Liver (tissue), 9 donors: ENCODE data around the gene RARB. TPM values are rescaled to one million over a fixed set of nuclear protein-coding genes. Genes with fewer than 3 reads are reported as not detected.

Source experiments
- DNase-seq: peaks from one replicate; pipeline ENCODE4 v3.0.0-alpha.2; 2017; ENCODE audit warnings: low spot score
- H3K27ac ChIP-seq, 2 donors: one replicate each; pipeline ENCODE4 v1.7.0; 2013; ENCODE audit warnings: inconsistent platforms in 2 of 2, low read length in 2 of 2, control low read depth in 1 of 2, low read depth in 1 of 2, mild to moderate bottlenecking in 1 of 2
- H3K27me3 ChIP-seq, 4 donors: one replicate each; pipeline versions ENCODE4 v1.6.1 to v1.7.0; 2013; ENCODE audit warnings: low read length in 3 of 4, inconsistent platforms in 1 of 4, mild to moderate bottlenecking in 1 of 4, moderate library complexity in 1 of 4; ENCODE audit not compliant: control insufficient read depth in 4 of 4, insufficient read depth in 4 of 4
- H3K36me3 ChIP-seq, 4 donors: one replicate each; pipeline versions ENCODE4 v1.6.1 to v1.7.0; 2013; ENCODE audit warnings: low read length in 3 of 4, mild to moderate bottlenecking in 3 of 4, low read depth in 1 of 4, moderate library complexity in 1 of 4; ENCODE audit not compliant: control insufficient read depth in 4 of 4, insufficient read depth in 3 of 4
- H3K4me1 ChIP-seq, 4 donors: one replicate each; pipeline versions ENCODE4 v1.6.1 to v1.7.0; 2013; ENCODE audit warnings: low read length in 3 of 4, mild to moderate bottlenecking in 3 of 4, moderate library complexity in 1 of 4; ENCODE audit not compliant: control insufficient read depth in 4 of 4, insufficient read depth in 4 of 4
- H3K4me3 ChIP-seq, 3 donors: one replicate each; pipeline versions ENCODE4 v1.6.1 to v1.7.0; 2013; ENCODE audit warnings: low read length in 3 of 3, control low read depth in 1 of 3, low read depth in 1 of 3, mild to moderate bottlenecking in 1 of 3
- H3K9ac ChIP-seq, 2 donors: one replicate each; pipeline ENCODE4 v1.7.0; 2013; ENCODE audit warnings: low read length in 2 of 2, mild to moderate bottlenecking in 2 of 2, moderate library complexity in 2 of 2, control low read depth in 1 of 2, low read depth in 1 of 2
- H3K9me3 ChIP-seq, 4 donors: one replicate each; pipeline versions ENCODE4 v1.6.1 to v1.7.0; 2013; ENCODE audit warnings: low read length in 3 of 4; ENCODE audit not compliant: control insufficient read depth in 4 of 4
- EGR1 ChIP-seq, 2 donors: IDR thresholded peaks; 2 replicates each; pipeline ENCODE4 v1.6.1; 2016 to 2018; ENCODE audit warnings: antibody characterized with exemption in 2 of 2, low read depth in 2 of 2
- FOXA1 ChIP-seq: IDR thresholded peaks from 2 replicates; pipeline ENCODE4 v1.6.1; 2016; ENCODE audit warnings: antibody characterized with exemption
- FOXA2 ChIP-seq: IDR thresholded peaks from 2 replicates; pipeline ENCODE4 v1.6.1; 2016; ENCODE audit warnings: antibody characterized with exemption
- GABPA ChIP-seq, 2 donors: IDR thresholded peaks in 1 of 2; conservative IDR thresholded peaks in 1 of 2; 2 replicates each; pipeline ENCODE4 v1.6.1; 2016; ENCODE audit warnings: antibody characterized with exemption in 2 of 2, mild to moderate bottlenecking in 1 of 2, moderate library complexity in 1 of 2
- HNF4A ChIP-seq, 2 donors: conservative IDR thresholded peaks; 2 replicates each; pipeline ENCODE4 v1.6.1; 2016; ENCODE audit warnings: antibody characterized with exemption in 2 of 2, mild to moderate bottlenecking in 2 of 2
- RAD21 ChIP-seq, 2 donors: IDR thresholded peaks; 2 replicates each; pipeline ENCODE4 v1.6.1; 2016; ENCODE audit warnings: antibody characterized with exemption in 2 of 2, mild to moderate bottlenecking in 2 of 2
- SP1 ChIP-seq: IDR thresholded peaks from 2 replicates; pipeline ENCODE4 v1.6.1; 2018; ENCODE audit warnings: antibody characterized with exemption, mild to moderate bottlenecking
- TAF1 ChIP-seq: conservative IDR thresholded peaks from 2 replicates; pipeline ENCODE4 v1.6.1; 2016; ENCODE audit warnings: antibody characterized with exemption, mild to moderate bottlenecking
- ZBTB33 ChIP-seq: IDR thresholded peaks from 2 replicates; pipeline ENCODE4 v1.6.1; 2016; ENCODE audit warnings: antibody characterized with exemption
- whole genome bisulfite sequencing: extraction: QIAGEN DNeasy Blood & Tissue Kit; methylation state at CpG from one replicate; pipeline ENCODE4 v1.1.7; 2013; 5-methylcytosine and 5-hydroxymethylcytosine counted together
- polyA plus RNA-seq, 2 donors: library from polyadenylated mRNA; stranded (reverse) in 1 of 2; unstranded in 1 of 2; fragments of 200-250 nt in 1 of 2; fragments of >200 nt in 1 of 2; fragmentation: Nextera tagmentation in 1 of 2; extraction: Ambion mirVana in 1 of 2; gene quantifications; one replicate each; pipeline versions ENCODE4 v1.2.1 to v1.2.3, GENCODE V29; 2013 to 2015
- total RNA-seq, 2 donors: library from RNA; depleted of rRNA; stranded (reverse); fragments of >200 nt; gene quantifications; one replicate each; pipeline ENCODE4 v1.2.3, GENCODE V29; 2014
- TF ChIP-seq, protein P1 (sequence below): fragments of 150-350 bp; IDR thresholded peaks from 2 replicates; pipeline ENCODE4 v1.5.1; 2017; ENCODE audit warnings: improper control_type of control experiment, low read depth, low read length; ENCODE audit not compliant: missing input control
- TF ChIP-seq, protein P2 (sequence below): IDR thresholded peaks from 2 replicates; pipeline ENCODE4 v1.6.1; 2016; ENCODE audit warnings: antibody characterized with exemption, mild to moderate bottlenecking
- donor health status: healthy.
- donor health status: healthy.
- donor health status: healthy.
- donor health status: healthy.
- donor health status: healthy.

The RARB gene
- total and polyA plus RNA-seq, 4 donors = 2.1 to 3.3 (median 2.3) TPM

DNA sequence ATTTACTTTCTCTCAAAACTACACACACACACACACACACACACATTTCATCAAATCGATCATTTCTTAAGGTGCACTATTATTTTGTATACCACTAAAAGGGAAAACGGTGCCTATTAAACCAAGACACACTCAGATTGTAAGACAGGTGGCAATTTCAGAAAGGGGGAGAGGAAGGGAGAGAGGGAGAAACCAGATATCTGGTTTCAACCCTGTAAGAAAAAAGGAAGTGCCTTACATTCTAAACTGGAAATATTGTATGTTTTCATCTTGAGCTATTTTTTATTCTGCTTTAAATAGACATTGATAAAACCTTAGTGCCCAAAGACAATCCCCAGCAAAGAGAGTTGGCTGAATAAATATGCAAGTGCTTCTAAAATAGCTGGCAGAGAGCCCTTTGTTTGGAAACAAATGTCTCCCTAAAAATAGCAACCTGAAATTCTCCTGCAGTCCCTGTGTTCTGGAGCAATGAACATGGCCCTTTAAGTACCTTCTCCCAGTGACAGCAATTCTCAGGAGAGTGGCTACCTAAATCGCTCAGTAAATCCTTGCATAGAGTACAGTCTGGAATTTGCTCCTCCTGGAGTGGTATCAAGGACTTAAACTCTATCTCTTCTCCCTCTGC is 85.7 kb downstream of the RARB start:
- TF ChIP-seq HNF4A (conservative IDR thresholded peaks at IDR 0.05) (no peak), FOXA1 (no peak), FOXA2 (no peak), TAF1 (no peak)
- TF ChIP-seq, protein P1, sequence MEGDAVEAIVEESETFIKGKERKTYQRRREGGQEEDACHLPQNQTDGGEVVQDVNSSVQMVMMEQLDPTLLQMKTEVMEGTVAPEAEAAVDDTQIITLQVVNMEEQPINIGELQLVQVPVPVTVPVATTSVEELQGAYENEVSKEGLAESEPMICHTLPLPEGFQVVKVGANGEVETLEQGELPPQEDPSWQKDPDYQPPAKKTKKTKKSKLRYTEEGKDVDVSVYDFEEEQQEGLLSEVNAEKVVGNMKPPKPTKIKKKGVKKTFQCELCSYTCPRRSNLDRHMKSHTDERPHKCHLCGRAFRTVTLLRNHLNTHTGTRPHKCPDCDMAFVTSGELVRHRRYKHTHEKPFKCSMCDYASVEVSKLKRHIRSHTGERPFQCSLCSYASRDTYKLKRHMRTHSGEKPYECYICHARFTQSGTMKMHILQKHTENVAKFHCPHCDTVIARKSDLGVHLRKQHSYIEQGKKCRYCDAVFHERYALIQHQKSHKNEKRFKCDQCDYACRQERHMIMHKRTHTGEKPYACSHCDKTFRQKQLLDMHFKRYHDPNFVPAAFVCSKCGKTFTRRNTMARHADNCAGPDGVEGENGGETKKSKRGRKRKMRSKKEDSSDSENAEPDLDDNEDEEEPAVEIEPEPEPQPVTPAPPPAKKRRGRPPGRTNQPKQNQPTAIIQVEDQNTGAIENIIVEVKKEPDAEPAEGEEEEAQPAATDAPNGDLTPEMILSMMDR = no peak

GRCh38 chr3:25515171-25515570 is 87.1 kb downstream of the RARB start:
- no peak overlapping the region for H3K27ac ChIP-seq
- no peaks in the 10 kb centered on the region for H3K9me3 ChIP-seq
- no peak for DNase-seq
- H3K4me3 ChIP-seq = no peak overlapping the region
- TF ChIP-seq EGR1 (IDR thresholded peaks at IDR 0.05; ENCODE audit: low read depth in 2 of 2) (no peak), RAD21 (IDR thresholded peaks at IDR 0.05) (no peak), GABPA (IDR thresholded peaks at IDR 0.05 in 1 of 2, conservative IDR thresholded peaks at IDR 0.05 in 1 of 2) (no peak), FOXA2 (no peak), SP1 (no peak), HNF4A (conservative IDR thresholded peaks at IDR 0.05) (no peak), ZBTB33 (no peak), FOXA1 (no peak)
- TF ChIP-seq, protein P1 = no peak
- TF ChIP-seq, protein P2, sequence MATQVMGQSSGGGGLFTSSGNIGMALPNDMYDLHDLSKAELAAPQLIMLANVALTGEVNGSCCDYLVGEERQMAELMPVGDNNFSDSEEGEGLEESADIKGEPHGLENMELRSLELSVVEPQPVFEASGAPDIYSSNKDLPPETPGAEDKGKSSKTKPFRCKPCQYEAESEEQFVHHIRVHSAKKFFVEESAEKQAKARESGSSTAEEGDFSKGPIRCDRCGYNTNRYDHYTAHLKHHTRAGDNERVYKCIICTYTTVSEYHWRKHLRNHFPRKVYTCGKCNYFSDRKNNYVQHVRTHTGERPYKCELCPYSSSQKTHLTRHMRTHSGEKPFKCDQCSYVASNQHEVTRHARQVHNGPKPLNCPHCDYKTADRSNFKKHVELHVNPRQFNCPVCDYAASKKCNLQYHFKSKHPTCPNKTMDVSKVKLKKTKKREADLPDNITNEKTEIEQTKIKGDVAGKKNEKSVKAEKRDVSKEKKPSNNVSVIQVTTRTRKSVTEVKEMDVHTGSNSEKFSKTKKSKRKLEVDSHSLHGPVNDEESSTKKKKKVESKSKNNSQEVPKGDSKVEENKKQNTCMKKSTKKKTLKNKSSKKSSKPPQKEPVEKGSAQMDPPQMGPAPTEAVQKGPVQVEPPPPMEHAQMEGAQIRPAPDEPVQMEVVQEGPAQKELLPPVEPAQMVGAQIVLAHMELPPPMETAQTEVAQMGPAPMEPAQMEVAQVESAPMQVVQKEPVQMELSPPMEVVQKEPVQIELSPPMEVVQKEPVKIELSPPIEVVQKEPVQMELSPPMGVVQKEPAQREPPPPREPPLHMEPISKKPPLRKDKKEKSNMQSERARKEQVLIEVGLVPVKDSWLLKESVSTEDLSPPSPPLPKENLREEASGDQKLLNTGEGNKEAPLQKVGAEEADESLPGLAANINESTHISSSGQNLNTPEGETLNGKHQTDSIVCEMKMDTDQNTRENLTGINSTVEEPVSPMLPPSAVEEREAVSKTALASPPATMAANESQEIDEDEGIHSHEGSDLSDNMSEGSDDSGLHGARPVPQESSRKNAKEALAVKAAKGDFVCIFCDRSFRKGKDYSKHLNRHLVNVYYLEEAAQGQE = no peak
- H3K27me3 ChIP-seq = no peaks in the 10 kb centered on the region
- peaks cover 0 to 5% (median 0%) of the 10 kb centered on the region in 4 donors for H3K4me1 ChIP-seq
- H3K9ac ChIP-seq = no peak overlapping the region
- H3K36me3 ChIP-seq = no peaks in the 10 kb centered on the region

More for the DNA sequence above, 85.7 kb downstream of the RARB start:
- H3K9me3 ChIP-seq = no peaks in the 10 kb centered on the region
- H3K36me3 ChIP-seq = no peaks in the 10 kb centered on the region
- peaks cover 0 to 5% (median 0%) of the 10 kb centered on the region in 4 donors for H3K4me1 ChIP-seq
- DNase-seq = no peak
- 79% methylated on average over 3 of the region's 3 CpGs for WGBS
- no peak overlapping the region for H3K27ac ChIP-seq
- no peak overlapping the region for H3K9ac ChIP-seq
- H3K27me3 ChIP-seq = no peaks in the 10 kb centered on the region
- H3K4me3 ChIP-seq = no peak overlapping the region
